Measurements from ENCODE around the gene PRKG1.

Gene PRKG1

GRCh38 chr10:51875610-51876009 lies 801.3 kb downstream of the PRKG1 start:
- Histone ChIP-seq H3K4me3 (ENCODE audit: low read length) (no peak overlapping the region), H3K27ac (ENCODE audit: low read depth, low read length) (no peak overlapping the region), H3K27me3 (ENCODE audit: control insufficient read depth, insufficient read depth, low read length) (no peaks in the 10 kb centered on the region), H3K9ac (ENCODE audit: low read length) (no peak overlapping the region), H3K36me3 (ENCODE audit: control insufficient read depth, insufficient read depth, low read length) (no peaks in the 10 kb centered on the region), H3K4me1 (ENCODE audit: control insufficient read depth, insufficient read depth, low read length) (no peaks in the 10 kb centered on the region)

- Histone ChIP-seq H3K36me3 (ENCODE audit: control insufficient read depth, insufficient read depth, low read length) (no peaks in the 10 kb centered on the region), H3K27ac (ENCODE audit: low read depth, low read length) (no peak overlapping the region)
Observed at GRCh38 chr10:51876503-51876902, 802.2 kb downstream of the PRKG1 start.

GRCh38 chr10:51876979-51877378 lies 802.7 kb downstream of the PRKG1 start:
- Histone ChIP-seq H3K27me3 (ENCODE audit: control insufficient read depth, insufficient read depth, low read length) (no peaks in the 10 kb centered on the region), H3K36me3 (ENCODE audit: control insufficient read depth, insufficient read depth, low read length) (no peaks in the 10 kb centered on the region), H3K27ac (ENCODE audit: low read depth, low read length) (no peak overlapping the region)

More at GRCh38 chr10:51876503-51876902, 802.2 kb downstream of the PRKG1 start:
- Histone ChIP-seq H3K4me3 (ENCODE audit: low read length) (no peak overlapping the region), H3K27me3 (ENCODE audit: control insufficient read depth, insufficient read depth, low read length) (no peaks in the 10 kb centered on the region), H3K4me1 (ENCODE audit: control insufficient read depth, insufficient read depth, low read length) (no peaks in the 10 kb centered on the region), H3K9ac (ENCODE audit: low read length) (no peak overlapping the region)

GRCh38 chr10:51877636-51878035 lies 803.3 kb downstream of the PRKG1 start:
- Histone ChIP-seq H3K4me1 (ENCODE audit: control insufficient read depth, insufficient read depth, low read length) (no peaks in the 10 kb centered on the region), H3K27ac (ENCODE audit: low read depth, low read length) (no peak overlapping the region), H3K36me3 (ENCODE audit: control insufficient read depth, insufficient read depth, low read length) (no peaks in the 10 kb centered on the region), H3K9ac (ENCODE audit: low read length) (no peak overlapping the region), H3K27me3 (ENCODE audit: control insufficient read depth, insufficient read depth, low read length) (no peaks in the 10 kb centered on the region), H3K4me3 (ENCODE audit: low read length) (no peak overlapping the region)

More at GRCh38 chr10:51876979-51877378, 802.7 kb downstream of the PRKG1 start:
- Histone ChIP-seq H3K4me3 (ENCODE audit: low read length) (no peak overlapping the region), H3K9ac (ENCODE audit: low read length) (no peak overlapping the region), H3K4me1 (ENCODE audit: control insufficient read depth, insufficient read depth, low read length) (no peaks in the 10 kb centered on the region)

GRCh38 chr10:51878695-51879094 lies 804.4 kb downstream of the PRKG1 start:
- H3K27ac ChIP-seq (ENCODE audit: low read depth, low read length): no peak overlapping the region

GRCh38 chr10:51879238-51879637 lies 805.0 kb downstream of the PRKG1 start:
- Histone ChIP-seq H3K27me3 (ENCODE audit: control insufficient read depth, insufficient read depth, low read length) (no peaks in the 10 kb centered on the region), H3K9ac (ENCODE audit: low read length) (no peak overlapping the region), H3K4me3 (ENCODE audit: low read length) (no peak overlapping the region), H3K4me1 (ENCODE audit: control insufficient read depth, insufficient read depth, low read length) (no peaks in the 10 kb centered on the region), H3K36me3 (ENCODE audit: control insufficient read depth, insufficient read depth, low read length) (no peaks in the 10 kb centered on the region), H3K27ac (ENCODE audit: low read depth, low read length) (peak overlapping the region; percentile 9)

More at GRCh38 chr10:51878695-51879094, 804.4 kb downstream of the PRKG1 start:
- no peaks in the 10 kb centered on the region for H3K36me3 ChIP-seq (ENCODE audit: control insufficient read depth, insufficient read depth, low read length)
- H3K4me1 ChIP-seq (ENCODE audit: control insufficient read depth, insufficient read depth, low read length): no peaks in the 10 kb centered on the region
- H3K9ac ChIP-seq (ENCODE audit: low read length): no peak overlapping the region
- no peaks in the 10 kb centered on the region for H3K27me3 ChIP-seq (ENCODE audit: control insufficient read depth, insufficient read depth, low read length)
- H3K4me3 ChIP-seq (ENCODE audit: low read length): no peak overlapping the region

- no peaks in the 10 kb centered on the region for H3K36me3 ChIP-seq (ENCODE audit: control insufficient read depth, insufficient read depth, low read length)
- no peaks in the 10 kb centered on the region for H3K4me1 ChIP-seq (ENCODE audit: control insufficient read depth, insufficient read depth, low read length)
- H3K4me3 ChIP-seq (ENCODE audit: low read length): no peak overlapping the region
- H3K27ac ChIP-seq (ENCODE audit: low read depth, low read length): no peak overlapping the region
- H3K27me3 ChIP-seq (ENCODE audit: control insufficient read depth, insufficient read depth, low read length): no peaks in the 10 kb centered on the region
- no peak overlapping the region for H3K9ac ChIP-seq (ENCODE audit: low read length)
Observed at GRCh38 chr10:51881213-51881612, 806.9 kb downstream of the PRKG1 start.

- H3K36me3 ChIP-seq (ENCODE audit: control insufficient read depth, insufficient read depth, low read length): no peaks in the 10 kb centered on the region
- no peak overlapping the region for H3K4me3 ChIP-seq (ENCODE audit: low read length)
- H3K4me1 ChIP-seq (ENCODE audit: control insufficient read depth, insufficient read depth, low read length): peaks cover 4% of the 10 kb centered on the region
- H3K27me3 ChIP-seq (ENCODE audit: control insufficient read depth, insufficient read depth, low read length): no peaks in the 10 kb centered on the region
- no peak overlapping the region for H3K9ac ChIP-seq (ENCODE audit: low read length)
- no peak overlapping the region for H3K27ac ChIP-seq (ENCODE audit: low read depth, low read length)
Observed at GRCh38 chr10:51886438-51887068, 812.3 kb downstream of the PRKG1 start.

- H3K27ac ChIP-seq (ENCODE audit: low read depth, low read length): no peak overlapping the region
- no peaks in the 10 kb centered on the region for H3K36me3 ChIP-seq (ENCODE audit: control insufficient read depth, insufficient read depth, low read length)
- H3K4me3 ChIP-seq (ENCODE audit: low read length): no peak overlapping the region
- H3K4me1 ChIP-seq (ENCODE audit: control insufficient read depth, insufficient read depth, low read length): peaks cover 4% of the 10 kb centered on the region
- no peaks in the 10 kb centered on the region for H3K27me3 ChIP-seq (ENCODE audit: control insufficient read depth, insufficient read depth, low read length)
- no peak overlapping the region for H3K9ac ChIP-seq (ENCODE audit: low read length)
Observed at GRCh38 chr10:51888263-51888662, 814.0 kb downstream of the PRKG1 start.

GRCh38 chr10:51892313-51892712 lies 818.0 kb downstream of the PRKG1 start:
- Histone ChIP-seq H3K9ac (ENCODE audit: low read length) (no peak overlapping the region), H3K4me3 (ENCODE audit: low read length) (no peak overlapping the region), H3K27me3 (ENCODE audit: control insufficient read depth, insufficient read depth, low read length) (no peaks in the 10 kb centered on the region), H3K36me3 (ENCODE audit: control insufficient read depth, insufficient read depth, low read length) (no peaks in the 10 kb centered on the region), H3K27ac (ENCODE audit: low read depth, low read length) (no peak overlapping the region), H3K4me1 (ENCODE audit: control insufficient read depth, insufficient read depth, low read length) (no peaks in the 10 kb centered on the region)

- Histone ChIP-seq H3K9ac (ENCODE audit: low read length) (no peak overlapping the region), H3K4me1 (ENCODE audit: control insufficient read depth, insufficient read depth, low read length) (no peaks in the 10 kb centered on the region), H3K27ac (ENCODE audit: low read depth, low read length) (no peak overlapping the region), H3K36me3 (ENCODE audit: control insufficient read depth, insufficient read depth, low read length) (no peaks in the 10 kb centered on the region), H3K4me3 (ENCODE audit: low read length) (no peak overlapping the region), H3K27me3 (ENCODE audit: control insufficient read depth, insufficient read depth, low read length) (no peaks in the 10 kb centered on the region)
Observed at GRCh38 chr10:51892965-51893658, 818.8 kb downstream of the PRKG1 start.

- H3K9ac ChIP-seq (ENCODE audit: low read length): no peak overlapping the region
- no peaks in the 10 kb centered on the region for H3K36me3 ChIP-seq (ENCODE audit: control insufficient read depth, insufficient read depth, low read length)
- H3K4me3 ChIP-seq (ENCODE audit: low read length): no peak overlapping the region
- peak overlapping the region; percentile 24 for H3K27ac ChIP-seq (ENCODE audit: low read depth, low read length)
- no peaks in the 10 kb centered on the region for H3K4me1 ChIP-seq (ENCODE audit: control insufficient read depth, insufficient read depth, low read length)
- no peaks in the 10 kb centered on the region for H3K27me3 ChIP-seq (ENCODE audit: control insufficient read depth, insufficient read depth, low read length)
Observed at GRCh38 chr10:51894771-51895578, 820.7 kb downstream of the PRKG1 start.

Measured in rectal smooth muscle tissue (tissue), 1 donor.